HG03460 (cell line): Measurements from ENCODE around the gene SHISAL1.

ENCODE experiments used
- ATAC-seq: cut with Tn5 transposase; IDR thresholded peaks from one replicate; pipeline ENCODE4 v1.9.1; 2021; ENCODE audit not compliant: unreplicated experiment

The SHISAL1 gene

GRCh38 chr22:44196241-44196640, 116.5 kb downstream of the SHISAL1 start:
- no peak for ATAC-seq

GRCh38 chr22:44195189-44195871, 117.4 kb downstream of the SHISAL1 start:
- no peak for ATAC-seq

- no peak for ATAC-seq
These were observed 118.2 kb downstream of the SHISAL1 start for GRCh38 chr22:44194569-44194968.
